C4-2B (cell line): ENCODE measurements around the gene EDN2.

Experiments used
- H3K27ac ChIP-seq: fragments of 450-650 bp; 2 replicates; pipeline ENCODE4 v1.5.1; 2017
- CTCF ChIP-seq: fragments of 450-650 bp; conservative IDR thresholded peaks from 2 replicates; pipeline ENCODE4 v1.5.1; 2017; ENCODE audit warnings: mild to moderate bottlenecking
- ZFX ChIP-seq: fragments of 450-650 bp; IDR thresholded peaks from 2 replicates; pipeline ENCODE4 v1.6.1; 2017

The EDN2 gene

GRCh38 chr1:41479000-41479807 is 5.3 kb downstream of the EDN2 start:
- peak overlapping the region; percentile 48 for H3K27ac ChIP-seq
- TF ChIP-seq CTCF (no peak), ZFX (no peak)

GRCh38 chr1:41478118-41478748 is 6.2 kb downstream of the EDN2 start:
- no peak overlapping the region; the same call in 1 of the 2 replicates for H3K27ac ChIP-seq
- no peak for TF ChIP-seq CTCF
- no peak for TF ChIP-seq ZFX

- no peak for TF ChIP-seq CTCF
- no peak for TF ChIP-seq ZFX
- peak overlapping the region; percentile 55 for H3K27ac ChIP-seq
Observed at GRCh38 chr1:41476807-41477361, 7.6 kb downstream of the EDN2 start.

- no peak for TF ChIP-seq CTCF
- TF ChIP-seq ZFX: no peak
- peak overlapping the region; percentile 55 for H3K27ac ChIP-seq
Observed at GRCh38 chr1:41475859-41476567, 8.5 kb downstream of the EDN2 start.

- TF ChIP-seq CTCF (no peak), ZFX (no peak)
- H3K27ac ChIP-seq: no peak overlapping the region; the same call in 1 of the 2 replicates
Observed at GRCh38 chr1:41475346-41475745, 9.1 kb downstream of the EDN2 start.

- no peak overlapping the region; the same call in 1 of the 2 replicates for H3K27ac ChIP-seq
- TF ChIP-seq CTCF: no peak
- TF ChIP-seq ZFX: no peak
Observed at GRCh38 chr1:41474490-41475271, 9.8 kb downstream of the EDN2 start.
